Measurements from ENCODE around the gene PDE1C. TPM values are rescaled to one million over a fixed set of nuclear protein-coding genes. Genes with fewer than 3 reads are reported as not detected.

Gene PDE1C
- total RNA-seq, 1 experiment from 2014 or later, result 0.11 TPM

DNA sequence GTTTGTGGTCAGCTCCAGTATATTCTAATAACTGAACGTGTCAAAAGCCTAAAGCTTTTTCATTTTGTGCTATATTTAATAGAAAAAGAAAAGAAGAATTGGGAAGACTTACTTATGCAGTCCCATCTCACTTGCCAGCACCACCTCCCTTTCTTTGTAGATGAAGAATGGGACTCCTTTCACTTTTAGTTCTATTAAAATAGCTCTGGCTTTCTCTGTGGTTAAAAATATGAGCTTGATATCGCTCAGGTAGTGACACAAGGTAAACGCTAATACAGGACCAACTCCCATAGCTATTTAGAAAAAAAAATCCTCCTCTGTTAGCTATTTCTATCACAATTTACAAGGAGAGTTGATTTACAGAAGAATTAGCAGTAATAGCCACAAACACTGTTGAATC is 176.8 kb downstream of the PDE1C start:
- Histone ChIP-seq H3K4me1 (replicated peaks) (no peaks in the 10 kb centered on the region), H3K27me3 (replicated peaks) (0 out of 2 replicates have a peak, but pooled peaks cover 2% of the 10 kb centered on the region), H3K36me3 (no peaks in the 10 kb centered on the region), H3K27ac (no peak overlapping the region), H3K9me3 (replicated peaks) (no peaks in the 10 kb centered on the region), H3K4me3 (no peak overlapping the region)
- no peak for DNase-seq (ENCODE audit: low read depth in 1 of 2, low spot score in 2 of 2)

DNA sequence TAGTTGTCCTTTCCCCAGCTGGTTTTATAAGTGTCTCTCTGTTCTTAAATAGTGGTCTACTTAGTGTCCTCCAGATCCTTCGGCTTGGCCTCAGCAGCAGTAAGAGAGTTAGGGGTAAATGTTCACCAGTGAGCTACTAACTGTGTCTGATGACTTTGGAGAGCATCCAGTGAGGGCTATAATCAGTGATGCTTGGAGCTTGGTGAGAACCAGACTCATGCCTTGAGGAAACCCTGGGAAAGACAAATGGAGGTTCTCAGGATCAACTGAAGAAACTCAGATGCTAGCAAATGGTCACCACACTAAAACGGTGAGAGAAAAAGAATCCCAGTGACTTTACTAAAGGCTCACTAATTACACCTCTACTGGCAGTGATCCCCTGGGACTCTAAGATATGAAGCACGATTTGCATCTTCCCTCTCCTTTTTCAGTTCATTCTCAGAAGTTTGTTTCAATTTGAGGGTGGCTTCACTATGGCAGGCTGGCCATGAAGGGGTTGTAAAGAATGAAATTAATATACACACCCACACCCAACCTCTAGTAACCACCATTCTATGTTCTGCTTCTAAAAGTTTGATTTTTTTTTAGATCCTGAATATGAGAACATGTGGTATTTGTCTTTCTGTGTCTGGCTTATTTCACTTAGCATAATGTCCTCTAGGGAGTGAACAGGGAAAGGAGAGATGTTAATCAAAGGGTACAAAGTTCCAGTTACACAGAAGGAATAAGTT is 177.9 kb downstream of the PDE1C start:
- DNase-seq (ENCODE audit: low read depth in 1 of 2, low spot score in 2 of 2), result no peak
- H3K27me3 ChIP-seq (replicated peaks), result no peaks in the 10 kb centered on the region
- no peaks in the 10 kb centered on the region for H3K36me3 ChIP-seq
- H3K4me3 ChIP-seq, result no peak overlapping the region
- no peaks in the 10 kb centered on the region for H3K9me3 ChIP-seq (replicated peaks)
- H3K27ac ChIP-seq, result no peak overlapping the region
- H3K4me1 ChIP-seq (replicated peaks), result no peaks in the 10 kb centered on the region

DNA sequence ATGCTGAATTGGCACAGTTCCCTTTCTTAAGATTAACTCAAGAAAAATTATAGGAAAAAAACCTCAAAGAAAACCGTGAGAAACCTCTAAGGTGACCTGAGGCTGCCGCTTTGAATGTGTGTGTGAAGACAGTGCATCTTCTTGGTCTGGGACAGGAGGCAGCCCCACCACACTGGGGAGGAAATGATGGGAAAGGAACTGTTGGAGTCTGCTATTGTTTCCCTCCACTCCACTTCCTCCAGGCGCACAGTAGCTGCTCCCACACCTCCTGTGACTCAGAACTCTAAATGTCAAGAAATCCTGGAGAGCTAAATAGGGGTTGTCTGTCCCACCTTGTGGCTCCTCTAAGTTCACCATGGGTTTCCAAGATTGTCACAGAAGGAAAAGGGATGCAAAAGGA is 179.4 kb downstream of the PDE1C start:
- Histone ChIP-seq H3K4me1 (replicated peaks) (no peaks in the 10 kb centered on the region), H3K27ac (no peak overlapping the region), H3K9me3 (replicated peaks) (no peaks in the 10 kb centered on the region), H3K4me3 (no peak overlapping the region), H3K27me3 (replicated peaks) (no peaks in the 10 kb centered on the region), H3K36me3 (no peaks in the 10 kb centered on the region)
- no peak for DNase-seq (ENCODE audit: low read depth in 1 of 2, low spot score in 2 of 2)

DNA sequence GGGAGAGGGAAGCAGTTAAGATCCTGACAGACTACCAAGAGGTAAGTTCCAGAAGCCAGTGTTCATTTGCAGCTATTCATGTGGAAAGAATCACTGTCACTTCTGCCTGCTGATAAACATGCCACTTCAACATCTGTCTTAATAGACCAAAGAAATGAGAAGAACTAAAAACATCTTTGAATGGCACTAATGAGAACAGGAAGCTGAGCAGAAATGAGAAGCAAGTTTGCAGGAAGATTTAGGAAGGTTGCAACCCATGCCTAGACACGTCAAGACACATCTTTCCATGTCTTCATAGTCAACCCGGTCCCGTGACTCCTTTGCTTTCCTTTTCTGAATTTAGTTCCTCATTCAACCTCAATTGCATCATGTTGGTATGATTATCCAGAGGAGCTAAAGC is 180.0 kb downstream of the PDE1C start:
- Histone ChIP-seq H3K4me1 (replicated peaks) (no peaks in the 10 kb centered on the region), H3K36me3 (no peaks in the 10 kb centered on the region), H3K27ac (no peak overlapping the region), H3K27me3 (replicated peaks) (no peaks in the 10 kb centered on the region), H3K9me3 (replicated peaks) (no peaks in the 10 kb centered on the region), H3K4me3 (no peak overlapping the region)
- DNase-seq (ENCODE audit: low read depth in 1 of 2, low spot score in 2 of 2), result no peak

DNA sequence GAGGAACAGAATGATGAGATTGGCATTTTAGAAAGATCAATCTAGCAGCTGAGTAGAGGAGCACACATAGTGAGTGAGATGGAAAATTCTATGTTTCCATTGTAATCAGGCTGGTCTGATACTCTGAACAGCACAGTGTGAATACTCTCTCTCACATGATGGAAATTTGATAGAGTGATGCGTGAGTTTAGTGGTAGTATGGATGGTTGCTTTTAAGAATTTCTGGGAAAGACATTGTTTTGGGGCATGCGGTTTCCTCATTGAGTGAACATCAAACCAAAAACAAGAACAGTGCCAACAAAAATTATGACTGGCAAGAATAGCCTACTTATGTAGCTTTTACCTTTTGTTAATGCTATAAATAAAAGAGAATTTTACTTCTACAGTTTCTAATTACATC is 183.2 kb downstream of the PDE1C start:
- H3K27ac ChIP-seq, result no peak overlapping the region
- no peaks in the 10 kb centered on the region for H3K36me3 ChIP-seq
- H3K9me3 ChIP-seq (replicated peaks), result no peaks in the 10 kb centered on the region
- no peaks in the 10 kb centered on the region for H3K4me1 ChIP-seq (replicated peaks)
- DNase-seq (ENCODE audit: low read depth in 1 of 2, low spot score in 2 of 2), result no peak
- H3K27me3 ChIP-seq (replicated peaks), result no peaks in the 10 kb centered on the region
- no peak overlapping the region for H3K4me3 ChIP-seq

DNA sequence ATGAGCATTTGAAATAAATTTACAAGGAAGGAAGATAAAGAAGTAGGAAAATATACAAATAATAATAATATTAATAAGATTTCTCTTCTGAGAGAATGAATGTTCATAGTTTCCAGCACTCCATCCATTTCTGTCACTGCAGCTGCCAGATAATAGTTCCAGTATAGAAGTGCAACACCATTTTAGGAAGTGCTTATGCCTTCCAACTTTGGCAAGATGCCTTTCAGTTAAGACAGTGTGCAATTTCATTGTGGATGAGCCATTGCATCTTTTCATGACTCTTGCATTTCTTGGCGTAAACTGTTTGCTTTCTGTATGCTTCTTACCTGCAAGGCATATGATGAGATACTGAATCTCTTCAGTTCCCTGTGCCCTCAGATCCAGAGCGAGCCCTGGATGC is 185.0 kb downstream of the PDE1C start:
- Histone ChIP-seq H3K4me3 (no peak overlapping the region), H3K4me1 (replicated peaks) (no peaks in the 10 kb centered on the region), H3K36me3 (no peaks in the 10 kb centered on the region), H3K27ac (no peak overlapping the region), H3K9me3 (replicated peaks) (no peaks in the 10 kb centered on the region), H3K27me3 (replicated peaks) (no peaks in the 10 kb centered on the region)
- DNase-seq (ENCODE audit: low read depth in 1 of 2, low spot score in 2 of 2), result no peak

DNA sequence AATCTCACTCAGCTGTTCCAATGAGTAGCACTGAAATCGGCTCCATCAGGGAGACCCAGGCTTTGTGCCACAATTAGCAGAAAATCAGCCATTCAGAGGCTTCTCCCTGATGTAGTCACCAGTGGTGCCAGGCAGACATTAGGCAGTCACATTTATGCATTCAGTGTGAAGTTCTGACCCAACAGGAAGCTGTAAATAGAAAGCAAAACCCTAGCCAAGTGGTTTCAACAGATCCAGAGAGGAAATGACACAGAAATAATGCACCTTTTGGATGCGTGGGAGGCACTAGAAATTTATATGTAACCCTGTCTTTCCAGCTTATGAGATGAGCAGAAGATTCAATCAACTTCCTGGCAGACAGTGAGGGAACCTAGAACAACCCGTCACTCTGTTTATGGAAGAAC is 186.4 kb downstream of the PDE1C start:
- Histone ChIP-seq H3K4me3 (no peak overlapping the region), H3K9me3 (replicated peaks) (no peaks in the 10 kb centered on the region), H3K27me3 (replicated peaks) (no peaks in the 10 kb centered on the region), H3K4me1 (replicated peaks) (no peaks in the 10 kb centered on the region), H3K36me3 (no peaks in the 10 kb centered on the region), H3K27ac (no peak overlapping the region)
- DNase-seq (ENCODE audit: low read depth in 1 of 2, low spot score in 2 of 2), result no peak

DNA sequence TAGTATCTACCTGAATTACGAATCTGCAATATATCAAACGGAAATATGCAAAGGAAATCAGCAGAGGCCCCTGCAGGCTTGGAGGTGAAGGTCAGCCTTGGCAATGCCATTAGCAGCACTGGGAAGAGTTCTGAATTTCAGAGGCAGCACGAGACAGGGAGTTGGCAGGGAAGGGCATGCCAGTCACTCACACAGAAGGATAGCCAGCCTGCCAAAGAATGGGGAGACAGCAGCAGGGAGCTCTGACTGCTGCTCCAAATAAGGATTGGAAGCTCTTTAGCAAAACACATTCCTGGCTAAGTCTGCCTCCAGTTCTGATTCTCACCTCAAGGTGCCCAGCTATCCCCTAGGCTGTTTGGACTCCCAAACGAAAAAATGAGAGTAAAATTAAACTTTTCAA is 188.0 kb downstream of the PDE1C start:
- no peak overlapping the region for H3K27ac ChIP-seq
- no peak for DNase-seq (ENCODE audit: low read depth in 1 of 2, low spot score in 2 of 2)
- H3K4me1 ChIP-seq (replicated peaks), result no peaks in the 10 kb centered on the region
- no peak overlapping the region for H3K4me3 ChIP-seq
- H3K36me3 ChIP-seq, result no peaks in the 10 kb centered on the region
- no peaks in the 10 kb centered on the region for H3K27me3 ChIP-seq (replicated peaks)
- no peaks in the 10 kb centered on the region for H3K9me3 ChIP-seq (replicated peaks)

DNA sequence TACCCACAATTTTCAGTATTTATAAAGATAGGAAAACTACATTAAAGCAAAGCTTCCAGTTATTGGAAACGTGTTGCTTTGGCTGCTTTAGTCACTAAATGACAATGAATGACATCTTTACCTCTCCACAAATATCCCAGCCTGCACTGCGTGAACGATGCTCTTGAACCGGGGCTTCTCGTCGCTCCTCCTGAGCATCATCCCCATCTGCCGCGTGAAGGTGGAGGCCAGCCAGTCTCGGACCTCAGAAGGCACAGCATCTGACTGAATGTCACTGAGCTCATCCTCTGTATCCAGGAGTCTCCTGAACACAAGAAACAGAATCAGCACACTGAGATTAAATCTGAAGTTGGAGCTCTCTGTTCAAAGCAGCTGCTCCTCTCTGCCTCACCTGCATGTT is 191.3 kb downstream of the PDE1C start:
- Histone ChIP-seq H3K36me3 (no peaks in the 10 kb centered on the region), H3K4me3 (no peak overlapping the region), H3K4me1 (replicated peaks) (no peaks in the 10 kb centered on the region), H3K27me3 (replicated peaks) (no peaks in the 10 kb centered on the region; the same call in 1 of the 2 replicates), H3K27ac (no peak overlapping the region), H3K9me3 (replicated peaks) (no peaks in the 10 kb centered on the region)
- DNase-seq (ENCODE audit: low read depth in 1 of 2, low spot score in 2 of 2), result no peak

DNA sequence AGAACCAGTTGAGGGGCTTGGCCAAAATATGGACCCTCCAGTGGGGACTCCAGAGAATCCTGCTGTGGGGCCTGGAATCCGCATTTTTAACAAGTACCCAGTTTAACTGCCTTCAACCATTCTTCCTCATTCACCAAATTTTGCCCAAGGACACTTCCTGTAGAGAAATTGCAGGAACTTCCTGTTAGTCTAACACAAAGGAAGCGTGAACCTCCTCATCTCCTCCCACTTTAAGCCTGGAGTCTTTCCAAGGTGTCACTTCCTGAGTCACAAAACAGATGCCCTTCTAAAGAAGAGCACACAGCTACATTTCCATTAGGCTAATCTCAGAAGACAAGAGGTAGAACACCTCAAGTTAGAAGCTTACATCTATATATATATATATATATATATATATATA is 194.8 kb downstream of the PDE1C start:
- Histone ChIP-seq H3K4me3 (no peak overlapping the region), H3K27ac (no peak overlapping the region), H3K27me3 (replicated peaks) (no peaks in the 10 kb centered on the region; the same call in 1 of the 2 replicates), H3K4me1 (replicated peaks) (no peaks in the 10 kb centered on the region), H3K36me3 (no peaks in the 10 kb centered on the region), H3K9me3 (replicated peaks) (no peaks in the 10 kb centered on the region)
- DNase-seq (ENCODE audit: low read depth in 1 of 2, low spot score in 2 of 2), result no peak

DNA sequence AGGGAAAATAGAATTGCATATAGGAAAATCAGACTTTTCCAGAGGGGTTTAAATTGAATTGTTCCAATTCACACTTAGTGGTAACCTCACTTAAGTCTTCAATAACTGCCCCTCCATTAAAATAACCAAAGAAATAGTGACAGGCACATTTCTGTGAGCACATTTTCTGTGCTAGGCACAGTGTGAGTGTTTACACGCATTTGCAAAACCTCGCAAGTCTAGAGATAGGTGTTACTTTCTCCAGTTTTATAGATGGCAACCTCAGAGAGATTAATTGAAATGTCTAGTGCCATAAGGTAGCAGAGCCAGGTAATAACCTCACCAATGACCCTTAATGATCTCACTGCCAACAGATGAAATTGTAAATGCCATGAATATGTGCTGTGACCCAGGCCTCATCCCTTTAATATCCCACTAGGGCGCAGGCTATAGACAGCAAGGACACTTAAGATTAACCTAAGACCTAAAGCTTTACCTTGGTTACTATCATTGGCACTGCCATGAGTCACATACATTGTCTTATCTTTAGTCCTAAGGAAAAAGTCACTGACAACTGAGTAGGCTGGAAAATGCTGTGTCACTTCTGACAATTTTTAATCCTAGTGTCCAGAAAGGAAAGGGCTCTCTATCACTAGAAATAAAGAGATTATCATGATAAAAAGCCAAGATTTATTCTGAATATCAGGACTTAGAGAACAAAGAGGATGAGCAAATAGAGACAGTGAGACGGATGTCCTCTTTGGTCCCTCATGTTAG is 195.4 kb downstream of the PDE1C start:
- Histone ChIP-seq H3K9me3 (replicated peaks) (no peaks in the 10 kb centered on the region), H3K4me3 (no peak overlapping the region), H3K27ac (no peak overlapping the region), H3K27me3 (replicated peaks) (no peaks in the 10 kb centered on the region; the same call in 1 of the 2 replicates), H3K4me1 (replicated peaks) (no peaks in the 10 kb centered on the region), H3K36me3 (no peaks in the 10 kb centered on the region)
- no peak for DNase-seq (ENCODE audit: low read depth in 1 of 2, low spot score in 2 of 2)

DNA sequence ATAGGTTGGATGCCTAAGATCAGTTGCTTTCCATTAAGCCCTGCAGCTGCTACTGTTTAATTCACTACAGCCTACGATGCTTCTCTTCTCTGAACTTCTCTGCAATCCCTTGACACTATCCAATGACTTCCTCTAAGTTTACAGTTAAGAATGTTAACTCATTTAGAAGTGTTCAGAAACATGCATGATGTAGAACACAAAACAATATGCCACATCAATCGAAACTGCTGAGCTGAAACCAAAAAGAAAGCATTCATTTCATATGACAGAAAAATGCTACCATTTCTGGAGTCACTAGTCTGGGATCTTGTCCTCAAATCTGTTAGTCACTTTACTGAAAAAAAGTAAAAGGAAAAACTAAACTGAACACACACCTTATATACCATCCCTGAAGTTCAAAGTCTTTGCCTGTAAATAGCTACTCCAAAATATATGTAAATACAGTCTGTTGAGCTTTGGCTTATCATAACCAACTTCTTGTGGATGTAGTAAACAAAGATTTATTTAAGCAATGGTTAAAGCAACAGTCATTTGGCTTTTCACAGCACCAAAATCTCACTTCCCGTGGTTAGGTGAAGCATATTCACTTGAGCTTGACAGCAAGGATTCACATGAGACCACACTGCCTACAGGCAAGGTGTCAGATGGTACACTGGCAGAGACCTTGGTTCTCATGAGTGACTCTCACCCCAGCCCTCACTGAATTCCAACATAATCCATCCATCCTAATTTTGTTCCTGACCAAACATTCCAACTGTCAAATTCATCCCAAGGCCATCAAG is 196.2 kb downstream of the PDE1C start:
- Histone ChIP-seq H3K4me3 (no peak overlapping the region), H3K4me1 (replicated peaks) (no peaks in the 10 kb centered on the region), H3K36me3 (no peaks in the 10 kb centered on the region), H3K27me3 (replicated peaks) (no peaks in the 10 kb centered on the region; the same call in 1 of the 2 replicates), H3K9me3 (replicated peaks) (no peaks in the 10 kb centered on the region), H3K27ac (no peak overlapping the region)
- no peak for DNase-seq (ENCODE audit: low read depth in 1 of 2, low spot score in 2 of 2)

DNA sequence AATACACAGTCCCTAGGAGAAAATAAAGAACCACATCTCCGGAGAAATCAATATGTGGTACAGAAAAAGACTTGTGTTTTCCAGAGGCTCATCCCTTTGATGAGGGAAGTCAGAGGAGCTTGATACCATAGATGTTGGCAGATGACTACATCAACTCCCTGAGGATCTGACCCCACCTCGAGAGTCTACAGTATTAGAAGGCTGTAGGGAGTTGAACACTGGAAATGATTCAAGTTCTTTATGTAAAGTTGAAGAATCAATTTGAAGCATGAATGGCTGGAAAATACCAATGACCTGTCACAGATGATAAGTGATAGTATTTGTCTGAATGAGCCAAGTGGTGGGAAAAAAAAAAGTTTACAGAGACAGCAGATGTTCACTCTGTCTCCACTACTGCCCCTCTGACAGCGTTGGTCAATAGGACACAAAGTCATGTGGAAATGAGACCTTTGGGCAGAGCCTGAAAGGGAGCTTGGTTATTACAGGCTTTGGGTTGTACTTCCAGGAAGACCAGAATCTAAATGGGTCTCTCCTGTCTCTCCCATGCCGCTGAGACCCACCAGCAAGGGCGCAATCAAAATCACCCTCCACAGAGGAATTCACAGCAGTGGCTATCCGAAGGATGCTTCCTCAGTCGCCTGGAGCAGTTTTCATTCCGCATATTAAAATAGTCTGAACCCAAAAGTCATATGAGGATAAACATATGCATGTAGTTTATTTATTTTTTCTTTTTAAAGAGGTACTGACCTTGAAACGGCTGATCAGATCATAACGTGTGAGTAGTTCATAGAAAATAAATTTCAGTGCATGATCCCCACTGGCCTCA is 197.4 kb downstream of the PDE1C start:
- H3K4me1 ChIP-seq (replicated peaks), result no peaks in the 10 kb centered on the region
- no peaks in the 10 kb centered on the region; the same call in 1 of the 2 replicates for H3K27me3 ChIP-seq (replicated peaks)
- no peak overlapping the region for H3K27ac ChIP-seq
- H3K4me3 ChIP-seq, result no peak overlapping the region
- no peak for DNase-seq (ENCODE audit: low read depth in 1 of 2, low spot score in 2 of 2)
- no peaks in the 10 kb centered on the region for H3K9me3 ChIP-seq (replicated peaks)
- no peaks in the 10 kb centered on the region for H3K36me3 ChIP-seq
